ENCODE results near the gene VSTM4.

VSTM4 gene

GRCh38 chr10:49037187-49037586 is 78.1 kb downstream of the VSTM4 start:
- no peak for DNase-seq

GRCh38 chr10:49036638-49037037 is 78.7 kb downstream of the VSTM4 start:
- DNase-seq = no peak

GRCh38 chr10:49035920-49036319 is 79.4 kb downstream of the VSTM4 start:
- no peak for DNase-seq

GRCh38 chr10:49034925-49035324 is 80.4 kb downstream of the VSTM4 start:
- DNase-seq = no peak

GRCh38 chr10:49033939-49034338 is 81.4 kb downstream of the VSTM4 start:
- DNase-seq = no peak

GRCh38 chr10:49029666-49030065 is 85.7 kb downstream of the VSTM4 start:
- no peak for DNase-seq

- no peak for DNase-seq
Observed at GRCh38 chr10:49028639-49029038, 86.7 kb downstream of the VSTM4 start.

- no peak for DNase-seq
Observed at GRCh38 chr10:49025347-49025983, 89.9 kb downstream of the VSTM4 start.

- DNase-seq = no peak
Observed at GRCh38 chr10:49024484-49024883, 90.8 kb downstream of the VSTM4 start.

- no peak for DNase-seq
Observed at GRCh38 chr10:49023752-49024151, 91.6 kb downstream of the VSTM4 start.

GRCh38 chr10:49023071-49023470 is 92.3 kb downstream of the VSTM4 start:
- no peak for DNase-seq

GRCh38 chr10:49021685-49022084 is 93.6 kb downstream of the VSTM4 start:
- DNase-seq = no peak

- DNase-seq = no peak
Observed at GRCh38 chr10:49015700-49016099, 99.6 kb downstream of the VSTM4 start.

- no peak for DNase-seq
Observed at GRCh38 chr10:49012603-49013002, 102.7 kb downstream of the VSTM4 start.

- DNase-seq = no peak
Observed at GRCh38 chr10:49011756-49012155, 103.6 kb downstream of the VSTM4 start.

- DNase-seq = no peak
Observed at GRCh38 chr10:49010865-49011264, 104.5 kb downstream of the VSTM4 start.

GRCh38 chr10:49010295-49010694 is 105.0 kb downstream of the VSTM4 start:
- no peak for DNase-seq

- no peak for DNase-seq
Observed at GRCh38 chr10:49009199-49009979, 105.9 kb downstream of the VSTM4 start.

GRCh38 chr10:49008505-49009198 is 106.7 kb downstream of the VSTM4 start:
- no peak for DNase-seq

- DNase-seq = no peak
Observed at GRCh38 chr10:49008091-49008490, 107.2 kb downstream of the VSTM4 start.

GRCh38 chr10:49007129-49007528 is 108.2 kb downstream of the VSTM4 start:
- no peak for DNase-seq

- no peak for DNase-seq
Observed at GRCh38 chr10:49005270-49005669, 110.1 kb downstream of the VSTM4 start.

- DNase-seq = no peak
Observed at GRCh38 chr10:49001870-49002672, 113.3 kb downstream of the VSTM4 start.
